WTC11 (cell line): ENCODE results near the gene COMMD4. TPM values are rescaled to one million over a fixed set of nuclear protein-coding genes. Genes with fewer than 3 reads are reported as not detected.
"Not testable (repeated sequence)": the region's sequence is repeated elsewhere in the genome, so short reads cannot be mapped to it uniquely, and the experiment has no call there.

ENCODE experiments used
- ATAC-seq: fragments of 200-7000 bp; cut with Tn5 transposase; 2 replicates; pipeline ENCODE4 v1.10.0; 2021; ENCODE audit warnings: mild to moderate bottlenecking, moderate library complexity
- CTCF ChIA-PET: fragments of 300-600 bp; sonication (Branson Sonifier 250); formaldehyde crosslinking; loops from one replicate; lab custom pipeline; 2021; ENCODE audit warnings: antibody characterized with exemption; lab: Charles Lee
- POLR2A ChIA-PET: fragments of 350-600 bp; sonication (Branson Sonifier 250); formaldehyde crosslinking; loops from one replicate; lab custom pipeline; 2021; ENCODE audit warnings: antibody characterized with exemption; lab: Charles Lee
- DNase-seq: peaks from one replicate; pipeline ENCODE4 v3.0.0; 2021; ENCODE audit warnings: low spot score
- H3K27ac Mint-ChIP-seq: 2 replicates; pipeline ENCODE4 v1.8.0; 2021; ENCODE audit warnings: mixed read lengths
- H3K27me3 Mint-ChIP-seq: 2 replicates; pipeline ENCODE4 v1.8.0; 2021; ENCODE audit warnings: low read depth, mild to moderate bottlenecking, moderate library complexity, mixed read lengths
- H3K36me3 Mint-ChIP-seq: 2 replicates; pipeline ENCODE4 v1.8.0; 2021; ENCODE audit warnings: mixed read lengths
- H3K4me1 Mint-ChIP-seq: 2 replicates; pipeline ENCODE4 v1.8.0; 2022; ENCODE audit warnings: mixed read lengths
- H3K4me3 Mint-ChIP-seq: 2 replicates; pipeline ENCODE4 v1.8.0; 2021; ENCODE audit warnings: mild to moderate bottlenecking, moderate library complexity, mixed read lengths
- H3K9me3 Mint-ChIP-seq: 2 replicates; pipeline ENCODE4 v1.8.0; 2021; ENCODE audit warnings: mixed read lengths
- ELF4 ChIP-seq: sonication (generic); formaldehyde crosslinking; IDR thresholded peaks from 2 replicates; pipeline ENCODE4 v1.8.1; 2022; ENCODE audit warnings: low read depth, mild to moderate bottlenecking, moderate library complexity, missing genetic modification reagents
- ERG ChIP-seq: fragments of 250-450 bp; sonication (Bioruptor Pico); IDR thresholded peaks from 2 replicates; pipeline ENCODE4 v1.8.0; 2021; ENCODE audit warnings: mild to moderate bottlenecking
- ETV6 ChIP-seq: sonication (generic); formaldehyde crosslinking; IDR thresholded peaks from 2 replicates; pipeline ENCODE4 v1.8.1; 2022; ENCODE audit warnings: mild to moderate bottlenecking, missing genetic modification reagents
- FOXP4 ChIP-seq: sonication (generic); formaldehyde crosslinking; IDR thresholded peaks from 2 replicates; pipeline ENCODE4 v1.8.0; 2022; ENCODE audit warnings: mild to moderate bottlenecking, missing genetic modification reagents
- GABPB1 ChIP-seq: sonication (generic); formaldehyde crosslinking; IDR thresholded peaks from 2 replicates; pipeline ENCODE4 v1.8.1; 2023; ENCODE audit warnings: mild to moderate bottlenecking, missing genetic modification reagents
- MAX ChIP-seq: sonication (generic); formaldehyde crosslinking; IDR thresholded peaks from 2 replicates; pipeline ENCODE4 v1.8.0; 2022; ENCODE audit warnings: mild to moderate bottlenecking, missing genetic modification reagents
- PRDM15 ChIP-seq: sonication (generic); formaldehyde crosslinking; IDR thresholded peaks from 2 replicates; pipeline ENCODE4 v1.8.0; 2022; ENCODE audit warnings: missing genetic modification reagents
- PRRX2 ChIP-seq: fragments of 250-450 bp; sonication (Bioruptor Pico); IDR thresholded peaks from 2 replicates; pipeline ENCODE4 v1.8.0; 2021; ENCODE audit warnings: mild to moderate bottlenecking
- RELA ChIP-seq: sonication (generic); formaldehyde crosslinking; IDR thresholded peaks from 2 replicates; pipeline ENCODE4 v1.8.1; 2022; ENCODE audit warnings: missing genetic modification reagents, mild to moderate bottlenecking, borderline replicate concordance
- SMAD3 ChIP-seq: sonication (generic); formaldehyde crosslinking; IDR thresholded peaks from 2 replicates; pipeline ENCODE4 v1.8.0; 2022; ENCODE audit warnings: missing genetic modification reagents, mild to moderate bottlenecking, borderline replicate concordance
- USF1 ChIP-seq: sonication (generic); formaldehyde crosslinking; IDR thresholded peaks from 2 replicates; pipeline ENCODE4 v1.8.0; 2022; ENCODE audit warnings: mild to moderate bottlenecking, missing genetic modification reagents
- ZNF219 ChIP-seq: sonication (generic); formaldehyde crosslinking; IDR thresholded peaks from 2 replicates; pipeline ENCODE4 v1.8.0; 2023; ENCODE audit warnings: missing genetic modification reagents, mild to moderate bottlenecking, borderline replicate concordance
- ZNF425 ChIP-seq: fragments of 250-450 bp; sonication (Bioruptor Pico); conservative IDR thresholded peaks from 2 replicates; pipeline ENCODE4 v1.9.0; 2021; ENCODE audit warnings: mild to moderate bottlenecking
- total RNA-seq: library from RNA; stranded (reverse); gene quantifications from 3 replicates; pipeline ENCODE4 v1.2.3, GENCODE V29; 2021

The COMMD4 gene
- total RNA-seq, 1 experiment from 2014 or later: 140 TPM

GRCh38 chr15:75347222-75348033 is 11.6 kb downstream of the COMMD4 start (continued):
- peak; percentile 52; the same call in 1 of the 2 replicates for TF ChIP-seq GABPB1
- no peak for TF ChIP-seq RELA (CRISPR knock-in tag)

GRCh38 chr15:75348034-75348561 is 12.2 kb downstream of the COMMD4 start:
- Mint-ChIP-seq H3K4me3 (peak overlapping the region; percentile 84), H3K9me3 (no peaks in the 10 kb centered on the region), H3K27ac (no peak overlapping the region), H3K36me3 (no peaks in the 10 kb centered on the region)
- TF ChIP-seq ERG (CRISPR knock-in tag) (no peak), FOXP4 (CRISPR knock-in tag) (peak; percentile 52; the same call in 1 of the 2 replicates), USF1 (CRISPR knock-in tag) (peak; percentile 39; the same call in 1 of the 2 replicates), MAX (CRISPR knock-in tag) (peak; percentile 42; the same call in 1 of the 2 replicates), ETV6 (0 out of 2 replicates have a peak, but pooled peaks have one; percentile 46)
- TF ChIP-seq, all 79 proteins: peak for 4
- ChIA-PET CTCF (interaction anchor here (2.0 to 3.9 kb wide), 2 partner anchors 20 to 40 kb away, joined by 7 to 25 read pairs; partner anchors contain the start of gene MAN2C1), POLR2A (interaction anchor here (0.6 to 3.1 kb wide), 2 partner anchors 20 to 185 kb away, joined by 5 to 14 read pairs; partner anchors contain the start of gene MAN2C1)
- peaks cover 9% of the 10 kb centered on the region for H3K4me1 Mint-ChIP-seq
- ATAC-seq (peak; percentile 9), DNase-seq (no peak)
- H3K27me3 Mint-ChIP-seq: peaks cover 35% of the 10 kb centered on the region

- no peak overlapping the region for H3K27ac Mint-ChIP-seq
- peaks cover 35% of the 10 kb centered on the region for H3K27me3 Mint-ChIP-seq
- TF ChIP-seq PRDM15 (CRISPR knock-in tag) (peak; percentile 80), RELA (CRISPR knock-in tag) (0 out of 2 replicates have a peak, but pooled peaks have one; percentile 45), ZNF219 (CRISPR knock-in tag) (no peak), PRRX2 (CRISPR knock-in tag) (no peak), ZNF425 (CRISPR knock-in tag) (no peak), SMAD3 (CRISPR knock-in tag) (no peak), USF1 (CRISPR knock-in tag) (peak; percentile 29; the same call in 1 of the 2 replicates), ELF4 (no peak)
- DNase-seq (peak; percentile 39), ATAC-seq (peak; percentile 16)
- no peaks in the 10 kb centered on the region for H3K9me3 Mint-ChIP-seq
- H3K4me3 Mint-ChIP-seq: peak overlapping the region; percentile 82
- CTCF ChIA-PET: interaction anchor here (0.9 to 3.9 kb wide), 3 partner anchors 19 to 184 kb away, joined by 3 to 25 read pairs (median 7); partner anchors contain the start of gene MAN2C1
- peaks cover 9% of the 10 kb centered on the region for H3K4me1 Mint-ChIP-seq
- POLR2A ChIA-PET: interaction anchor here (0.6 to 3.1 kb wide), 2 partner anchors 19 to 431 kb away, joined by 3 to 14 read pairs; partner anchors contain the start of gene MAN2C1
- no peaks in the 10 kb centered on the region for H3K36me3 Mint-ChIP-seq
Measured at GRCh38 chr15:75348562-75349350, 12.9 kb downstream of the COMMD4 start.

GRCh38 chr15:75349351-75349669 is 13.4 kb downstream of the COMMD4 start:
- not testable (repeated sequence) for H3K4me1 Mint-ChIP-seq, DNase-seq, H3K27ac Mint-ChIP-seq, H3K9me3 Mint-ChIP-seq, H3K36me3 Mint-ChIP-seq, ATAC-seq
- POLR2A ChIA-PET: interaction anchor here (0.6 to 3.1 kb wide), 2 partner anchors 19 to 431 kb away, joined by 3 to 14 read pairs; partner anchors contain the start of gene MAN2C1
- peak overlapping the region; percentile 82; the same call in 1 of the 2 replicates for H3K4me3 Mint-ChIP-seq
- peaks cover 35% of the 10 kb centered on the region for H3K27me3 Mint-ChIP-seq
- CTCF ChIA-PET: interaction anchor here (0.9 to 3.9 kb wide), 2 partner anchors 19 to 183 kb away, joined by 3 to 25 read pairs; partner anchors contain the start of gene MAN2C1
